Activated CD8-positive, alpha-beta memory T cell treated with anti-CD3 and anti-CD28 coated beads, Interleukin-2, amount 50 U/mL, for 1 hour (primary cell): ENCODE results near the gene OXTR.

Experiments
- DNase-seq: peaks from one replicate; pipeline ENCODE4 v3.0.0-alpha.2; 2020; ENCODE audit errors: extremely low read depth

Gene OXTR

GRCh38 chr3:8769088-8769822 is at the start of gene OXTR:
TSS of gene OXTR (minus strand) at chr3:8769613. CDS start at chr3:8768187, 1,426 bp downstream.
- DNase-seq, result no peak

- no peak for DNase-seq
These were observed 48.1 kb upstream of the OXTR start for GRCh38 chr3:8817486-8817885.

GRCh38 chr3:8816106-8816505 is 46.7 kb upstream of the OXTR start:
- DNase-seq, result no peak

GRCh38 chr3:8813411-8813810 is 44.0 kb upstream of the OXTR start:
- no peak for DNase-seq

- DNase-seq, result no peak
These were observed 41.1 kb upstream of the OXTR start for GRCh38 chr3:8810561-8810960.

GRCh38 chr3:8805774-8806173 is 36.4 kb upstream of the OXTR start:
- no peak for DNase-seq

- no peak for DNase-seq
These were observed 32.8 kb upstream of the OXTR start for GRCh38 chr3:8802256-8802655.

- no peak for DNase-seq
These were observed 30.6 kb upstream of the OXTR start for GRCh38 chr3:8800016-8800415.

- DNase-seq, result no peak
These were observed 24.8 kb upstream of the OXTR start for GRCh38 chr3:8794247-8794646.

GRCh38 chr3:8793242-8793641 is 23.8 kb upstream of the OXTR start:
- no peak for DNase-seq

- DNase-seq, result no peak
These were observed 21.1 kb upstream of the OXTR start for GRCh38 chr3:8790529-8790928.

GRCh38 chr3:8784676-8785435 is 15.4 kb upstream of the OXTR start:
- DNase-seq, result no peak

GRCh38 chr3:8780279-8780678 is 10.9 kb upstream of the OXTR start:
- no peak for DNase-seq

GRCh38 chr3:8778475-8778874 is 9.1 kb upstream of the OXTR start:
- no peak for DNase-seq

- no peak for DNase-seq
These were observed 8.5 kb upstream of the OXTR start for GRCh38 chr3:8777978-8778267.

GRCh38 chr3:8777201-8777977 is 8.0 kb upstream of the OXTR start:
- no peak for DNase-seq

GRCh38 chr3:8776406-8776805 is 7.0 kb upstream of the OXTR start:
- DNase-seq, result no peak

- DNase-seq, result no peak
These were observed 6.2 kb upstream of the OXTR start for GRCh38 chr3:8775602-8776001.

GRCh38 chr3:8775181-8775580 is 5.8 kb upstream of the OXTR start:
- DNase-seq, result no peak

- DNase-seq, result no peak
These were observed 4.6 kb upstream of the OXTR start for GRCh38 chr3:8773941-8774542.

GRCh38 chr3:8768364-8769087 is 887 bp downstream of the OXTR start:
- DNase-seq, result no peak
